Measurements from ENCODE around the gene EAF1.
"Not testable (repeated sequence)": the region's sequence is repeated elsewhere in the genome, so short reads cannot be mapped to it uniquely, and the experiment has no call there.

EAF1 gene

GRCh38 chr3:15453501-15453900, 26.1 kb downstream of the EAF1 start:
- no peak for DNase-seq

DNA sequence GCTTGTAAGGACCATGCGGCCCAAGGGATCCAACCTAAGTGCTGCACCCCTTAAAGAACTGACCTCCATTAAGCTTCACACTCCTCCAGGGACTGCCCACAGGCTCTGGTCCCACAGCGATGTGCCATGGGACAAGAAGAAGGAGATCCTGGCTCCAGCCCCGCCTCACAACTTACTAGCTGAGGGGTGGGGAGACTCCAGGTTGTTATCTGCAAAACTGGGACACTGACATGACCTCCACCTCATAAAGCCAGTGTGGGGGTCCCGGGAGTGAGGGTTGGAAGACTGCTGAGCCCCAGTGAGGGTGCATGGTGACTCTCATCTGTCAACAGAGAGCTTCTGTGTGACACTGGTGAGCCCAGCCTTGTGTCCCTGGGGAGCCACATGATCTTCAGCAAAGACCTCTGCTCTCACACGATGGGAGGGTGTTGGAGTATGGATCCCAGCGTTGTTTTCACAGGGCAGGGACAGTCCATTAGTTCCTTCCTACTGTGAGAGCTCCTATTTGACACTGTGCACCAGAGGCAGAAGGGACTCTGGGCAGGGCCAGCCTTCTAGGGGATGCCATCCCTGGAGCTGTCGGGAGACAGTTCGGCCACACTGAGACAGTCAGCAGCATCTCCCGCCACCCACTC, 26.7 kb downstream of the EAF1 start:
- DNase-seq, result no peak

GRCh38 chr3:15454965-15455364, 27.6 kb downstream of the EAF1 start:
- no peak for DNase-seq

GRCh38 chr3:15455756-15456155, 28.4 kb downstream of the EAF1 start:
- DNase-seq, result no peak

GRCh38 chr3:15456321-15456720, 28.9 kb downstream of the EAF1 start:
- no peak for DNase-seq

DNA sequence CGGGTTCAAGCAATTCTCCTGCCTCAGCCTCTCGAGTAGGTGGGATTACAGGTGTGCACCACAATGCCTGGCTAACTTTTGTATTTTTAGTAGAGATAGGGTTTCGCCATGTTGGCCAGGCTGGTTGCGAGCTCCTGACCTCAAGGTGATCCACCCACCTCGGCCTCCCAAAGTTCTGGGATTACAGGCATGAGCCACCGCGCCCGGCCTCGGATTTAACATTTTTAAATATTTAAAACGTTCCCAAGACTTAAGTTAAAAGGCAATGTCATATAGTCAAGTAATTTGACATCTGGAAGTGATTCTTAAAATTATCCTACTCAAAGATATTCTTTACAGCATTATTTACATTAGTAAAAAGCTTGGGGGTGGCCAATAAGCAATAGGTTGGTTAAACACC, 29.5 kb downstream of the EAF1 start:
- DNase-seq, result not testable (repeated sequence)

- no peak for DNase-seq
Observed at GRCh38 chr3:15458212-15458780, 30.9 kb downstream of the EAF1 start.

- peak; percentile 86 to 91 for DNase-seq
Observed at GRCh38 chr3:15460891-15461531, 33.6 kb downstream of the EAF1 start.

GRCh38 chr3:15462451-15462850, 35.1 kb downstream of the EAF1 start:
- DNase-seq, result no peak

GRCh38 chr3:15465876-15466585, 38.6 kb downstream of the EAF1 start:
- DNase-seq, result no peak

- DNase-seq, result peak; percentile 26 to 82
Observed at GRCh38 chr3:15467227-15468181, 40.1 kb downstream of the EAF1 start.

GRCh38 chr3:15470261-15470660, 42.9 kb downstream of the EAF1 start:
- no peak for DNase-seq

DNA sequence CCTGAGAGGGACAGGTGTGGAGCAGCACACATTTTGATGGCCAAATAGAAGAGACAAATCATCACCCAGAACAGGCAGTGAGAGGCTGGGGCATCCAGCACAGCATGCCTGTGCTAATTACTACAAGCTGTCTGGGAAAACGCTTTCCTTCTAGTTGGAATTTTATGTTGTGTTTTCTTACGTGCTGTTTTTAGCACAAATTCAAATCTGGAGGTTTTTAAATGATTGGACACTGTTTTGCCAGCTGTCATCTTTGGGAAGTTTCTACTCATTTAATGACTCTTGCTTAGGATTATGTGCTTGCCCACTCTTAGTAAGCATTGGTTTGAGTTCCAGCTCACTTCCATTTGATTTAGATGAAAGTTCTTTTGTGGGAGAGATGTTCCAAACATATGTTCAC, 43.5 kb downstream of the EAF1 start:
- no peak for DNase-seq

DNA sequence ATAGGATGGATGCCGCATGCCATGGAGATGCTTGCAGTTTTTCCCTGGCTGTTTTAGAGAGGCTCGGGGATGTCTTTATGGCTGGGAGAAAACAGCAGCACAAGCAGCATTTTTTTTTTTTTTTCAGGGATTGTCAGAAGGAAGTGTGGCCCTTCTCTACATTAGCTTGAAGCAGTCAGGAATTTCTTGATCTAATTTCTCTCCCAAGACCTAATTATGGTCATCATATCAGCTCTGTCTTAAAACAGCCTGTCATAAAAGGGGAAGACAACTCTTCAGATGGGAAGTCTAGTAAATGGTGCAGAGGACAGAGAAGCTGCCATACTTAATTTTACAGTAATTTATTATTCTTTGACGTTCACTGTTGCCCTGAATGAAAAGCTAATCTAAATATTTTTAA, 44.5 kb downstream of the EAF1 start:
- no peak for DNase-seq

GRCh38 chr3:15475161-15475560, 47.8 kb downstream of the EAF1 start:
- no peak for DNase-seq

DNA sequence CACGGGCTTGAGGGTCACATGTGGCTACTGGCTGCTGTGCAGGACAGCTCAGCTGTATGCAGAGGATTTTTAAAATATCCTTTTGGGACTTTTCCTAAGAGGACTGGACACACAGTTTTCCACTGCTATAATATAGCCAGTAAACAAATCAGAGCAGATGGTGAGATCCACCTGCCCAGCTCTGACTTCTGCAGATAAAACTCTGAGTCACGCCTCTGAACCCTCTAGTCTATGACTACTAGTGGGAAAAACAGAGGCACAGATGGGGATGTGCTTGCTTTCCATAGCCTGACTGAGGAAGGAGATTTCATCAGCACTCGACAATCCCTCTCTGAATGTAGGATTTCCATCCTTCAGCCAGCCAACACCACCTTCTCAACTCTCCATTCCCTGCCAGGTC, 49.0 kb downstream of the EAF1 start:
- DNase-seq, result peak; percentile 69 to 91

GRCh38 chr3:15477951-15478639, 50.7 kb downstream of the EAF1 start:
- no peak for DNase-seq

- DNase-seq, result no peak
Observed at GRCh38 chr3:15478640-15478979, 51.2 kb downstream of the EAF1 start.

GRCh38 chr3:15479400-15480224, 52.2 kb downstream of the EAF1 start:
- no peak for DNase-seq

DNA sequence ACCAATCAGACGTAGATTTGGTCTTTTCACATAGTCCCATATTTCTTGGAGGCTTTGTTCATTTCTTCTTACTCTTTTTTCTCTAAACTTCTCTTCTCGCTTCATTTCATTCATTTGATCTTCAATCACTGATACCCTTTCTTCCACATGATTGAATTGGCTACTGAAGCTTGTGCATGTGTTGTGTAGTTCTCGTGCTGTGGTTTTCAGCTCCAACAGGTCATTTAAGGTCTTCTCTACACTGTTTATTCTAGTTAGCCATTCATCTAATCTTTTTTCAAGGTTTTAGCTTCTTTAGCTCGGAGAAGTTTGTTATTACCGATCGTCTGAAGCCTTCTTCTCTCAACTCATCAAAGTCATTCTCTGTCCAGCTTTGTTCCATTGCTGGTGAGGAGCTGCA, 57.2 kb downstream of the EAF1 start:
- not testable (repeated sequence) for DNase-seq

DNA sequence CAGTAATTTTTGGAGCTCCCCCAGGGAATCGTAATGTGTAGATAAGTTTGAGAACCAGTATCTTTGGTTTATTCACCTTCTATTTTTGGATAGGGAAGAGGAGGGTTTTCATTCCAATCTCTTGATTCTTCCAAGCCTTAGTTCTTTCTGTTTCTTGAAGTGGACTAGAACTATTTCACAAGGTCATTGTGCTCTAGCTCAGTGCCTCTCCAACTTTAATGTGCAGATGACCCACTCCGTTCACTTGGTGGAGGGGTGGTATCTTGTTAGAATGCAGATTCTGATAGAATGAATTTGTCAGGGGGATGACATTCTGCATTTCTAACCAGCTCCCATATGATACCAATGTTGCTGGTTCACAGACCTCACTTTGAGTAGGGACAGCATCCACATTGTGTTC, 58.6 kb downstream of the EAF1 start:
- DNase-seq, result no peak

Data from NCI-H524 (cell line).